EH (cell line): ENCODE data around the gene DPY30.
A peak's percentile ranks its signal among the peaks of the same experiment; 100 is the strongest.

Experiments
- DNase-seq: peaks from one replicate; pipeline ENCODE4 v3.0.0-alpha.2; 2015; ENCODE audit warnings: low read depth

Gene DPY30

GRCh38 chr2:32009516-32010256 lies 29.9 kb downstream of the DPY30 start:
- DNase-seq = peak; percentile 49

- DNase-seq = peak; percentile 50
Measured at GRCh38 chr2:32008805-32009515, 30.6 kb downstream of the DPY30 start.

- no peak for DNase-seq
Measured at GRCh38 chr2:32007121-32007391, 32.5 kb downstream of the DPY30 start.

- DNase-seq = no peak
Measured at GRCh38 chr2:32005371-32005976, 34.1 kb downstream of the DPY30 start.

GRCh38 chr2:32003791-32004190 lies 35.8 kb downstream of the DPY30 start:
- DNase-seq = no peak

- DNase-seq = no peak
Measured at GRCh38 chr2:32002406-32002805, 37.2 kb downstream of the DPY30 start.

- DNase-seq = no peak
Measured at GRCh38 chr2:31999438-31999837, 40.2 kb downstream of the DPY30 start.

GRCh38 chr2:31998731-31999383 lies 40.7 kb downstream of the DPY30 start:
- DNase-seq = no peak

GRCh38 chr2:31997653-31998052 lies 42.0 kb downstream of the DPY30 start:
- DNase-seq = peak; percentile 34

GRCh38 chr2:31996571-31997150 lies 42.9 kb downstream of the DPY30 start:
- no peak for DNase-seq

- no peak for DNase-seq
Measured at GRCh38 chr2:31992934-31993333, 46.7 kb downstream of the DPY30 start.

- DNase-seq = no peak
Measured at GRCh38 chr2:31992025-31992579, 47.5 kb downstream of the DPY30 start.

GRCh38 chr2:31989946-31990345 lies 49.7 kb downstream of the DPY30 start:
- no peak for DNase-seq

GRCh38 chr2:31987454-31988220 lies 52.0 kb downstream of the DPY30 start:
- peak; percentile 71 for DNase-seq

GRCh38 chr2:31986906-31987305 lies 52.7 kb downstream of the DPY30 start:
- no peak for DNase-seq

- no peak for DNase-seq
Measured at GRCh38 chr2:31983762-31984467, 55.7 kb downstream of the DPY30 start.

- DNase-seq = peak; percentile 41
Measured at GRCh38 chr2:31980674-31981356, 58.8 kb downstream of the DPY30 start.

- peak; percentile 29 for DNase-seq
Measured at GRCh38 chr2:31979956-31980355, 59.6 kb downstream of the DPY30 start.

- DNase-seq = no peak
Measured at GRCh38 chr2:31979018-31979417, 60.6 kb downstream of the DPY30 start.

- DNase-seq = no peak
Measured at GRCh38 chr2:31978436-31978835, 61.2 kb downstream of the DPY30 start.
